MCF 10A (cell line): ENCODE measurements around the gene CNTNAP2. TPM values are rescaled to one million over a fixed set of nuclear protein-coding genes. Genes with fewer than 3 reads are reported as not detected.
A peak's percentile ranks its signal among the peaks of the same experiment; 100 is the strongest.
"Not testable (repeated sequence)": the region's sequence is repeated elsewhere in the genome, so short reads cannot be mapped to it uniquely, and the experiment has no call there.

Experiments
- BruUV-seq: library from RNA; stranded (reverse); fragments of 400-500 nt; replicated peaks from 2 replicates; lab custom pipeline; 2021; lab: Mats Ljungman, UMichigan
- CTCF ChIA-PET: fragments of 300-600 bp; sonication (Branson Sonifier 250); formaldehyde crosslinking; extraction: SDS; loops from one replicate; lab custom pipeline; 2021; ENCODE audit warnings: antibody characterized with exemption, inconsistent platforms; lab: Yijun Ruan, JAX
- POLR2A ChIA-PET: fragments of 300-600, 350-650 bp; sonication (Branson Sonifier 250); formaldehyde crosslinking; extraction: SDS; loops from one replicate; lab custom pipeline; 2020; ENCODE audit warnings: antibody characterized with exemption, inconsistent platforms; lab: Yijun Ruan, JAX
- DNase-seq: peaks from one replicate; pipeline ENCODE4 v3.0.0-alpha.2; 2018; ENCODE audit not compliant: unreplicated experiment
- H3K27ac Mint-ChIP-seq: one replicate; pipeline ENCODE4 v1.8.0; 2022; ENCODE audit warnings: mild to moderate bottlenecking, low read depth, mixed read lengths; ENCODE audit not compliant: unreplicated experiment
- H3K27me3 Mint-ChIP-seq: one replicate; pipeline ENCODE4 v1.8.0; 2022; ENCODE audit warnings: mixed read lengths; ENCODE audit not compliant: insufficient read depth, unreplicated experiment
- H3K36me3 Mint-ChIP-seq: one replicate; pipeline ENCODE4 v1.8.0; 2022; ENCODE audit warnings: mild to moderate bottlenecking, moderate library complexity, mixed read lengths; ENCODE audit not compliant: insufficient read depth, unreplicated experiment
- H3K4me1 Mint-ChIP-seq: one replicate; pipeline ENCODE4 v1.8.0; 2022; ENCODE audit warnings: mixed read lengths; ENCODE audit not compliant: insufficient read depth, unreplicated experiment
- H3K4me3 Mint-ChIP-seq: one replicate; pipeline ENCODE4 v1.8.0; 2022; ENCODE audit warnings: mild to moderate bottlenecking, moderate library complexity, mixed read lengths; ENCODE audit not compliant: unreplicated experiment
- H3K9me3 Mint-ChIP-seq: one replicate; pipeline ENCODE4 v1.8.0; 2022; ENCODE audit warnings: mixed read lengths; ENCODE audit not compliant: unreplicated experiment
- CTCF ChIP-seq: fragments of 200-600 bp; IDR thresholded peaks from one replicate; pipeline ENCODE4 v1.8.0; 2022; ENCODE audit warnings: antibody characterized with exemption, mild to moderate bottlenecking; ENCODE audit not compliant: unreplicated experiment
- intact Hi-C: fragments of 100-400 bp; cut with micrococcal nuclease; formaldehyde crosslinking; loops from 2 replicates; pipeline ENCODE4 v1.14.1; 2022
- total RNA-seq: library from RNA; stranded (reverse); gene quantifications from 2 replicates; pipeline ENCODE4 v1.2.3, GENCODE V29; 2022

Gene CNTNAP2
- total RNA-seq, 1 experiment from 2014 or later = 1.1 TPM

- H3K4me3 Mint-ChIP-seq = no peak overlapping the region
- BruUV-seq = no TSS peak
- H3K4me1 Mint-ChIP-seq = no peaks in the 10 kb centered on the region
- CTCF ChIA-PET = interaction anchor here (0.6 to 4.2 kb wide), 10 partner anchors 13 to 959 kb away, joined by 3 to 17 read pairs (median 4); no protein-coding TSS in a partner anchor
- intact Hi-C loops = loop anchor here (5.0 kb wide), 1 partner anchor 678 kb away; no protein-coding TSS in a partner anchor
- POLR2A ChIA-PET = interaction anchor here (0.6 to 1.2 kb wide), 4 partner anchors 12 to 112 kb away, joined by 3 to 4 read pairs (median 4); no protein-coding TSS in a partner anchor
- no peak overlapping the region for H3K27ac Mint-ChIP-seq
- DNase-seq = no peak
- H3K9me3 Mint-ChIP-seq = no peaks in the 10 kb centered on the region
- H3K36me3 Mint-ChIP-seq = no peaks in the 10 kb centered on the region
- TF ChIP-seq CTCF = no peak
- peaks cover 27% of the 10 kb centered on the region for H3K27me3 Mint-ChIP-seq
Observed at GRCh38 chr7:148289630-148290029, 2173.0 kb downstream of the CNTNAP2 start.

- no TSS peak for BruUV-seq
- Mint-ChIP-seq H3K27ac (no peak overlapping the region), H3K27me3 (peaks cover 18% of the 10 kb centered on the region), H3K36me3 (no peaks in the 10 kb centered on the region), H3K4me1 (no peaks in the 10 kb centered on the region), H3K4me3 (no peak overlapping the region), H3K9me3 (no peaks in the 10 kb centered on the region)
- no peak for TF ChIP-seq CTCF
- ChIA-PET CTCF (interaction anchor here (0.9 to 4.2 kb wide), 6 partner anchors 12 to 196 kb away, joined by 3 to 17 read pairs (median 4); no protein-coding TSS in a partner anchor), POLR2A (interaction anchor here (0.7 to 1.1 kb wide), 2 partner anchors 11 to 27 kb away, joined by 3 to 4 read pairs; no protein-coding TSS in a partner anchor)
- intact Hi-C loops = no loop called here
- DNase-seq = no peak
Observed at GRCh38 chr7:148290538-148290937, 2173.9 kb downstream of the CNTNAP2 start.

- Mint-ChIP-seq H3K36me3 (no peaks in the 10 kb centered on the region), H3K4me1 (no peaks in the 10 kb centered on the region), H3K27me3 (peaks cover 13% of the 10 kb centered on the region), H3K9me3 (no peaks in the 10 kb centered on the region), H3K27ac (no peak overlapping the region), H3K4me3 (no peak overlapping the region)
- intact Hi-C loops = no loop called here
- no peak for DNase-seq
- BruUV-seq = no TSS peak
- POLR2A ChIA-PET = interaction anchor here (1.0 kb wide), 1 partner anchor 12 kb away, joined by 3 read pairs; no protein-coding TSS in a partner anchor
- TF ChIP-seq CTCF = no peak
- CTCF ChIA-PET = interaction anchor here (0.7 to 4.2 kb wide), 5 partner anchors 8 to 735 kb away, joined by 3 to 17 read pairs (median 3); no protein-coding TSS in a partner anchor
Observed at GRCh38 chr7:148291799-148292198, 2175.2 kb downstream of the CNTNAP2 start.

- Mint-ChIP-seq H3K27ac (no peak overlapping the region), H3K36me3 (no peaks in the 10 kb centered on the region), H3K4me3 (no peak overlapping the region), H3K27me3 (peaks cover 12% of the 10 kb centered on the region), H3K9me3 (no peaks in the 10 kb centered on the region), H3K4me1 (no peaks in the 10 kb centered on the region)
- CTCF ChIA-PET = interaction anchor here (0.6 to 1.4 kb wide), 4 partner anchors 14 to 33 kb away, joined by 3 to 8 read pairs (median 4); no protein-coding TSS in a partner anchor
- TF ChIP-seq CTCF = no peak
- BruUV-seq = no TSS peak
- DNase-seq = peak; percentile 17
- POLR2A ChIA-PET = no interaction called here
- intact Hi-C loops = no loop called here
Observed at GRCh38 chr7:148296994-148297644, 2180.5 kb downstream of the CNTNAP2 start.

- CTCF ChIA-PET, BruUV-seq, H3K27ac Mint-ChIP-seq, POLR2A ChIA-PET, H3K9me3 Mint-ChIP-seq, intact Hi-C loops, H3K36me3 Mint-ChIP-seq, DNase-seq, H3K4me3 Mint-ChIP-seq, H3K4me1 Mint-ChIP-seq, H3K27me3 Mint-ChIP-seq: not testable (repeated sequence)
Observed at GRCh38 chr7:148298768-148299167, 2182.2 kb downstream of the CNTNAP2 start.
